Activated CD4-positive, CD25-positive, alpha-beta regulatory T cell treated with anti-CD3 and anti-CD28 coated beads, Interleukin-2, amount 50 U/mL, for 16 hours (primary cell): ENCODE data around the gene SLC22A1.

Experiments
- DNase-seq: peaks from one replicate; pipeline ENCODE4 v3.0.0-alpha.2; 2020; ENCODE audit warnings: low read depth, low spot score

The SLC22A1 gene

DNA sequence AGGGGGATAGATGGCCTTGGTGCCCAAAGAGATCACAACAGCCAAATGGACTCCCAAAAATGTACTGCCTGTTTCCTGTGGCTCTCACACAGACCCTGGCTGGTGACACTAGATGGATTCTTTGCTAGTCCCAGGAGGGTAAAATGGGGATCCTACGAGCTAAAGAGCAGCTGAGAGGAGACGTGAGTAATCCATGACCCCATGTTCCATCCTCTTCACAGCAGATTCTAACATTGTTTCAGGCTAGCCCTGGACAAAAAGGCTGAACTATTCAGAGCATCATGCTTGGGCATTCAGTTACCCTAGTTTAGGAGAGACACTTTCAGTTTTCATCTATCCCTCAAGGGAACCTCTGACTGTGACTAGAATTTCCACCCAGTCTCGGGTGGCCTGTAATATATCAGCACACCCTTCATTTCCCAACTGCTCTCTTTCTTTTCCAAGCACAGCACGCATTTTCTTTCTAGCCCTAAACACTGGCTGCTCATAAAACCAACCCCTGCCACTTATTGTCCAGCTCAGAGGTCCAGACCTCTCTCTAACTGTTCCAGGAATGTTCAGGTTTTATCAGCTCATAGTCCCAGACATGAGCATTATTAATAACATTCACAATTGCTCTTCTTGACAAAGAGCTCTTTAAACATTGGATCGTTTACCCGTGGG lies 48.5 kb downstream of the SLC22A1 start:
- no peak for DNase-seq

DNA sequence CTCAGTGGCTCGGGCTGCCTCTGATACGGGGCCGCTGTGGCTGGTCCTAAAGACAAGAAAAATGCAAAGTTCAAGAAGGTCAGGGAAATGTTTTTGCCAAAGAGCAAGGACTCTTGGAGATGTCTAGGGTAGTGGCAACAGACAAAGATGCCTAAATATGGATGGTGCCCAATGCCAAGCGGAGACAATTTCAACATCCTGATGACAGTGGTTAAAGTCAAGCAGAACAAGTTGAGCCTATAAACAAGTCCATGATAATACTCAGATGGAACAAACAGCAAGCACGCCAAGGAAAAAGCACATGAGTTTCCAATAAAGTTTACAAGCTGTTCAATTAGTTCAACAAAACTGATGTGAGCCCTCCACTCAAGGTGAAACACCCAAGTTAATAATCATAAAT lies 51.1 kb downstream of the SLC22A1 start:
- DNase-seq, result no peak

DNA sequence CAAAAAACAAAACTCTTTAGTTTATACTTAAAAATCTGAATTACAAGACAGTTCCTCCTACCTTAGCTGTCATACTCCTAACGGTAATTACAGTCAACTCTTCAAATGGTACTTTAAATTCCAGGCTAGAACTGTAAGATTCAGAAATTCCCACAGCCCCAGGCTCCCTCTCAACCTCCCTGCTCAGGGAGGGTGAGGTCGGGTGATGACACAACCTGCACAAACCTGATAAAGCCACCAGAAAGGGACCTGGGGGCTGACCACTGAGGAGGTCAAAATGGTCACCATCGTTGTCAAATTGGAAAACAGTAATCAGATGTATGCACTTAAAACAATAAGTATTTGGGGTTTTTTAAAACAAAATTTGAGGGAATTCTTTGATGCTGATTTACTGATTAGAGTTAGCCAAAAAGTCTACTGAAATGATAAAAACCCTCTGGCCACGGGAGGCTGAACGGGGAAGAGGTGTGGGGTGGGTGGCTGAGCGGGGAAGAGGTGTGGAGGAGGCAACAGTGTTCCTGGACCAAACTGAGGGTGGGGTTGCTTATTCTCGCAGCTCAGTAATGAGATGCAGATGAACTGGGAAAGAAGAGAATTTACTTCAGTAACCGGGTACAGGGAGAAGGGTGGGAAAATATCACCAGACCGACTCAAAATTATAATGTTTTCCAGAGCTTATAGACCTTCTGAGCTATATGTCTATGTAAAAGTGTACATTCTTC lies 52.4 kb downstream of the SLC22A1 start:
- no peak for DNase-seq

DNA sequence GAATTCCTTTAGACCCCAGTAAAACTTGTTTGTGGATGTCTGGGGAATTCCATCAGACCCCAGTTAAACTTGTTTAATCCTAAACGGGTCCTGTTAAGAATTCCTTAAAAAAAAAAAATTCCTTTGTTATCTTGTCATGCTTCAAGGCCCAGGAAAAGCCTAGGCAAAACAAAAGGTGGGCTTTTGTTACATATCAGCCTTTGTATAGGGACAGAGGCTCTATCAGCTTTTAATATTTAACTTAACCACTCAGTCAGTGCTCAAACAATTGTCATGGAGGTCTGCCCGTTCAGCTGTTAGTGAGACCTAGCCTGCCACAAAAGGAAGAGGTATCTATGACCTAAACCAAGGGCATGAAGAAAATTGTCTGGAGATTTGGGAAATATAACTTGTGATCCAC lies 53.1 kb downstream of the SLC22A1 start:
- DNase-seq, result no peak

DNA sequence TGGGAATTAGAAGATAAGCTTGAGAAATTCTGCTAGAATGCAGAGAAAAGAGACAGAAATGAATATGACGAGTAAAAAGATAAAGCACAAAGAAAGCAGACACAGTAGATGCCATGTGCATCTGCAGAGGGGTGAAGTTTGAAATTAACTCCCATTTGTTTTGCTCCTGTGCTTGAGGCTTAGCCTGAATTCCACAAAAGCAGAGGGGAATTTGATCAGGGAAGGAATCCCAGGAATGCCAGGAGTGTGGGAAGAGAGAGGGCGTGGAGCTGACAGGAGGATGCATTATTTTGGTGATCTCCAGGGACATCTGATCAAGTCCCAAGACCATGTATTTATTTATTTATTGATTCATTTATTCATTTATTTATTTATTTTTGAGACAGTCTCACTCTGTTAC lies 55.6 kb downstream of the SLC22A1 start:
- DNase-seq, result no peak

DNA sequence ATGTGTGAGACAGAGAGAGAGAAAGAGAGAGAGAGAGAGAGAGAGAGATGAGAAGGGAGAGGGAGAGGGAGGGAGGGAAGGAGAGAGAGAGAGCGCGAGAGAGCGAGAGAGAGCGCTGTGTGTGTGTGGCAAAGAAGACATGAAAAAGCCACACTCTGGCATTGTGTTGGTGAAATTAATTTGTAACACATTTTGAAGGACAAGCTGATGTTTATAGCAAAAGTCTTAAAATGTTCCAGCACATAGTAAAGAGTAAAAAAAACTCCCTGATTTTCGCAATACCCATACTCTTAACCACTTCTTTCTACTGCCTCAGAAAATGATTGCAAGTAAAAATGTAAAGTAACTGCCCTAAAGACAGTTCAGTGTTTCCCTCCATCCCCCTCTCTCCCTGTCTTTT lies 56.7 kb downstream of the SLC22A1 start:
- no peak for DNase-seq

- no peak for DNase-seq
These were observed 59.1 kb downstream of the SLC22A1 start for GRCh38 chr6:160180706-160181105.

DNA sequence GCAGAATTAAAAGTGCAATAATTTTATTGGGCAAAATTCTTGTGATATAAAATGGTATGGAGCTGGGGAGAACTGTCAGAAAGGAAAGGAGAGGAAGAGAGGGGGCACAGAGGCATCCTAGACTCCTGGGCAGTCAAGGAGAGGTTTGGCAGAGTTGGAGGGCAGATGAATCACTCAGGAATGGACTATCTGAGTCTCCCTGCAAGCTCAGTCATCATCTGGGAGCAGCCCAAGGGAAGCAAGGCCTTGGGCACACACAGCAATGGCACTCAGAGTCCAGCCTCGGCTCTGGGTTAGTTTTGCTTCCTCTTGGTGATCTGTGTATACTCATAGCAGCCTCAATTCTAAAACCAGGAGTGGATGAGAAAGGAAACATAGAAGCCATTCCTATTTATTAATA lies 67.2 kb downstream of the SLC22A1 start:
- DNase-seq, result no peak

- no peak for DNase-seq
These were observed 68.5 kb downstream of the SLC22A1 start for GRCh38 chr6:160190081-160190480.

DNA sequence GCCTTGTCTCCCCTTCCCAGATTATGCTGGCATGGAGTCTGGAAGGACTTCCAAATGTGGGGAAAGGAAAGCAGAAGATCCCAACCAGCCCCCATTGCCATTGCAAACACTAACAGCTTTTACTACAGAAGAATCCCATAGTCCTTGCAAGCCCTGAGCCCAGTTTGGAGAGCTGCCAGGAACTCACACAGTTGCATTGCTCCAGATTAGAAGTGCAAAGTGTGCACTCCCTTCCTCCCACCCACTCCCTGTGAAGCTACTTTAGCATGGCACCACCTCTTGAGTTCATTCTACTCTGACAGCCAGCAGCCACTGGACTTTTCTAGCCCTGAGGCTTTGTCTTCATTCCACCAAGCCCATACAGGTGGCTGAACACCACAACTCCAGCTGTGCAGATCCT lies 69.4 kb downstream of the SLC22A1 start:
- no peak for DNase-seq

DNA sequence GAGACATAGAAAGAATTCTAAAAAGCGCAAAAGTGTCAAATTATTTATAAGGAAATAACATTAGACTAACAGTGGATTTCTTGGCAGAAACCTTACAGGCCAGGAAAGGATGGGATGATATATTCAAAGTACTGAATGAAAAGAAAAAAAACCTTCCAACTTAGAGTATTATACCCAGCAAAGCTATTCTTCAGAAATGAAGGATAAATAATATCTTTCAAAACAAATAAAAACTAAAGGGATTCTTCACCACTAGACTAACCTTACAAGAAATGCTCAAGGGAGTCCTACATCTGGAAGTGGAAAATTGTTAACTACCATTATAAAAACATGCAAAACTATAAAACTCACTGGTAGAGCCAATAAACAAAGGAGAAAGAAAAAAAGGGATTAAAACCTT lies 71.2 kb downstream of the SLC22A1 start:
- DNase-seq, result no peak

GRCh38 chr6:160194808-160195207 lies 73.2 kb downstream of the SLC22A1 start:
- no peak for DNase-seq

- no peak for DNase-seq
These were observed 76.0 kb downstream of the SLC22A1 start for GRCh38 chr6:160197662-160198061.

DNA sequence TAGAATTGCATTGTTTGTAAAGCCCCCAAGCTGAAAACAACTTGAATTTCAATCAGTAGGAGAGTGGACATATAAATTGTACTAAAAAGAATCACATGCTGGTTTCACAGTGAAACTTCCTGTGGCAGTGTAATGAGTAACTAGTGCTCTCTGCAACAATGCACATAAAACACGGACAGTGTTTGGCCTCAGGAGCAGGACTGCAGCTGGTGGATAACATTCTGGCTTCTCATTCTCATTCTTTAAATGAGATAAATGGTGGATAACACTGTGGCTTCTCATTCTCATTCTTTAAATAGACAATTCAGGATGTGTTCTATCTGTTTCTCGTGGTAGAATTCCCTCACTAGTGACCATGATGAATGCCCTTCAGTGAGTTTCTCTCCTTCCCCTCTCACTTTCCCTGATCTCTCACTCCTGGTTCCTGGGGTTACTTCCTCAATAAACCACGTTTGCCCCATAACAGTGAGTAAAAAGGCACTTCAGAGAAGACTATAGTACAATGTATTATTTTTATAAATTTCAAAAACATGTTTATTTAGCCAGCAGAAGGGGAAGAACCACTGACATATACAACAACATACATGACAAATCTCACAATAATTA lies 77.1 kb downstream of the SLC22A1 start:
- no peak for DNase-seq

DNA sequence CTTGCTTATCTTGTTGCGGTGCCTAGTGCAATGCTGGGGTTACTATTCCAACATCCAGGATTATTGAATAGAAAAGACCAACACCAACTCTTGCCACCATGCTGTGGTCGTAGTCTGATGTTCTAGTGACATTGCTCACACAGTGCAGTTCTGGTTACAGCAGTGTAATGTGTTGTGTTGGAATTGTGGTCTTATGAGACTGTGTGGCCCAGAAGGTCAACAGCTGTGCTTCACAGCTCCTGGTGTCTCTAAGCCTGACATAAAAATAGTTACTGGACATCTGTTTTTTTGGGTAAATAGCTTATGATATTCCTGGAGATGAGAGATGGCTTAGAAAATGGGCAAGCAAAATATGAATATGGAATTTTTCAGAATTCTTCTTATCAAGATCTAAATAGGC lies 79.4 kb downstream of the SLC22A1 start:
- DNase-seq, result no peak

DNA sequence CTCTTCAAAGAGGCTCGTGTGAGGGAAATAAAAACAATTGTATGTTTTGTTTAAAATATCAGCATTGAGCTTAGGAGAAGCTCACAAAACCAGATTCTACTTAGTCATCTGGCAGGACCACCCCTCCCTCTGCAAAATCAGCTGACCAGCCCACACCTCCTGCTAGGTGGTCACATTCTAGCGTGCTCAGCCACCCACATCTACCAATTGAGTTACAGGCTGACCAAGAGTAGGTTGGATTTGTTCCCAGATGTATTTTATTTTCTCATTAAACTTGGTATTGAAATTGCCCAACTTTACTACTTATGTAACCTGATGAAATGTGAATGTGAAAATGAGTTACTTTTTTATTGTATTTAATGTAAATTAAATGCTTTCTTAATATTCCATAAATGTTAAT lies 80.8 kb downstream of the SLC22A1 start:
- DNase-seq, result no peak

DNA sequence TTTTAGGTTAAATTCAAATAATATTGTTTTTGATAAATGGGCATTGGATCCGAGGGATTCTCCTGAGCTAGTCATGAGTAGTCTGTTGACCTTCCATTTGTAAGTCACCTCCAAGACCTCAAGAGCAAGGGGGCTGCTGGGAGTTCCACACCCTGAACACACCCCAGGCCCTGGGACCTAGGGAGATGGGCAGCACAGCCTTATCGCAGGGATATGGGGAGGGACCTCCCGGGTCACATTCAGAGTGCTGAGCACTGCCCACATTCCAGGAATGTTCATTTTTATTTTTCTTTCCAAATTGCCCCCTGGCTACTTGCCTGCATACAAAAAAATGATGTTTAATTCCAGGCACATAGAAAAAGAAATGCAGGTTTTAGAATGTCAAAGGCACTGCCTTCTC lies 81.5 kb downstream of the SLC22A1 start:
- DNase-seq, result no peak

DNA sequence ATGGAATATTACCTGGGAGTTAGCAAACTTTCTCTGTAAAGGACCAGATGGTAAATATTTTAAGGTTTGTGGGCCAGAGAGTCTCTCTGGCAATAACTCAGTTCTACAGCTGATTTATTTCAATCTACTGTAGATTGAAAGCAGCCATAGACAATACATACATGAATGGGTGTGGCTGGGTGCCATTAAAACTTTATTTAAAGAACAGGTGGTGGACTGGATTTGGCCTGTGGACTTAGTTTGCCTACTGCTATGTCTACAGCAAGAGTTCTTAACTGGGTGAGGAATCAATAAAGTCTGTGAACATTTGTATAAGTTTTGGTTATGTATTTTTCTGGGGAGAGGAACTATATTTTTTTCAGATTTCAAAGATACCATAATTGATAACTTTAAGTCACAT lies 81.9 kb downstream of the SLC22A1 start:
- DNase-seq, result no peak

GRCh38 chr6:160203953-160204352 lies 82.3 kb downstream of the SLC22A1 start:
- DNase-seq, result no peak

DNA sequence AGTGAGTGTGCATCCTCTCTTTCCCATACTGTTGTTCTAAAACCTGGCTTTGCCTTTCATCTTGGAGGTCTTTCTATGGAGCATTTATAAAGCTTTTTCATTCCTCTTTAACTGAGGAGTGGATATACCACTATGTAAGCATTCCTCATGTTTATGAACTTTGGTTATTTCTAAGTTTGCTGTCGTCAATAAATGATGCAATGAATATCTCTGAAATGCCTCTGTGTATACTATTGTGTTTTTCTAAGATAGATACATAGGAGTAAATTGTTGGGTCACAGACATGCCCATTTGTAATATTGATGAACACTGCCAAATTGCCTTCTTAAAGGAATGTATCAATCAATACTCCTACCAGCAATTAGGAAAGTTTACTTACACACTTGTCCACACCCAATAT lies 83.1 kb downstream of the SLC22A1 start:
- no peak for DNase-seq

- no peak for DNase-seq
These were observed 86.0 kb downstream of the SLC22A1 start for GRCh38 chr6:160207618-160208017.
